SW480 (cell line): Measurements from ENCODE around the gene IQCM.

Source experiments
- DNase-seq: peaks from one replicate; pipeline ENCODE4 v3.0.0-alpha.2; 2016; ENCODE audit warnings: low spot score

IQCM gene

GRCh38 chr4:149815743-149816142 lies at the start of gene IQCM:
IQCM (minus strand) TSS chr4:149815843; CDS start chr4:149742691, 73,152 bp downstream.
- DNase-seq, result no peak

- DNase-seq, result no peak
Observed at GRCh38 chr4:149857446-149857845, 41.8 kb upstream of the IQCM start.

GRCh38 chr4:149845743-149846142 lies 30.1 kb upstream of the IQCM start:
- no peak for DNase-seq

GRCh38 chr4:149841686-149842085 lies 26.0 kb upstream of the IQCM start:
- DNase-seq, result no peak

- no peak for DNase-seq
Observed at GRCh38 chr4:149838036-149838435, 22.4 kb upstream of the IQCM start.

- DNase-seq, result no peak
Observed at GRCh38 chr4:149836546-149836945, 20.9 kb upstream of the IQCM start.

GRCh38 chr4:149835280-149835679 lies 19.6 kb upstream of the IQCM start:
- DNase-seq, result no peak

GRCh38 chr4:149831656-149832208 lies 16.1 kb upstream of the IQCM start:
- no peak for DNase-seq

GRCh38 chr4:149830823-149831222 lies 15.2 kb upstream of the IQCM start:
- no peak for DNase-seq

GRCh38 chr4:149825336-149825735 lies 9.7 kb upstream of the IQCM start:
- no peak for DNase-seq

- no peak for DNase-seq
Observed at GRCh38 chr4:149823769-149824221, 8.2 kb upstream of the IQCM start.

- no peak for DNase-seq
Observed at GRCh38 chr4:149801416-149801815, 14.2 kb downstream of the IQCM start.

GRCh38 chr4:149799546-149799945 lies 16.1 kb downstream of the IQCM start:
- no peak for DNase-seq

GRCh38 chr4:149796381-149796780 lies 19.3 kb downstream of the IQCM start:
- DNase-seq, result no peak

- DNase-seq, result no peak
Observed at GRCh38 chr4:149795256-149795655, 20.4 kb downstream of the IQCM start.

- no peak for DNase-seq
Observed at GRCh38 chr4:149794352-149794751, 21.3 kb downstream of the IQCM start.

GRCh38 chr4:149793459-149793858 lies 22.2 kb downstream of the IQCM start:
- no peak for DNase-seq

- DNase-seq, result no peak
Observed at GRCh38 chr4:149791851-149792250, 23.8 kb downstream of the IQCM start.

GRCh38 chr4:149790172-149790907 lies 25.3 kb downstream of the IQCM start:
- no peak for DNase-seq

- DNase-seq, result no peak
Observed at GRCh38 chr4:149788300-149788699, 27.3 kb downstream of the IQCM start.

- no peak for DNase-seq
Observed at GRCh38 chr4:149785696-149786431, 29.8 kb downstream of the IQCM start.

GRCh38 chr4:149784018-149784417 lies 31.6 kb downstream of the IQCM start:
- DNase-seq, result no peak

- peak; percentile 28 for DNase-seq
Observed at GRCh38 chr4:149781150-149781549, 34.5 kb downstream of the IQCM start.
